ENCODE results near the gene TRIM33. TPM values are rescaled to one million over a fixed set of nuclear protein-coding genes. Genes with fewer than 3 reads are reported as not detected.

Gene TRIM33
- total and polyA plus RNA-seq, 2 experiments from 2014 or later: 50.3 to 51.1 TPM

GRCh38 chr1:114353262-114353661 lies 157.7 kb downstream of the TRIM33 start (continued):
- TF ChIP-seq, protein P1, sequence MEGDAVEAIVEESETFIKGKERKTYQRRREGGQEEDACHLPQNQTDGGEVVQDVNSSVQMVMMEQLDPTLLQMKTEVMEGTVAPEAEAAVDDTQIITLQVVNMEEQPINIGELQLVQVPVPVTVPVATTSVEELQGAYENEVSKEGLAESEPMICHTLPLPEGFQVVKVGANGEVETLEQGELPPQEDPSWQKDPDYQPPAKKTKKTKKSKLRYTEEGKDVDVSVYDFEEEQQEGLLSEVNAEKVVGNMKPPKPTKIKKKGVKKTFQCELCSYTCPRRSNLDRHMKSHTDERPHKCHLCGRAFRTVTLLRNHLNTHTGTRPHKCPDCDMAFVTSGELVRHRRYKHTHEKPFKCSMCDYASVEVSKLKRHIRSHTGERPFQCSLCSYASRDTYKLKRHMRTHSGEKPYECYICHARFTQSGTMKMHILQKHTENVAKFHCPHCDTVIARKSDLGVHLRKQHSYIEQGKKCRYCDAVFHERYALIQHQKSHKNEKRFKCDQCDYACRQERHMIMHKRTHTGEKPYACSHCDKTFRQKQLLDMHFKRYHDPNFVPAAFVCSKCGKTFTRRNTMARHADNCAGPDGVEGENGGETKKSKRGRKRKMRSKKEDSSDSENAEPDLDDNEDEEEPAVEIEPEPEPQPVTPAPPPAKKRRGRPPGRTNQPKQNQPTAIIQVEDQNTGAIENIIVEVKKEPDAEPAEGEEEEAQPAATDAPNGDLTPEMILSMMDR (conservative IDR thresholded peaks at IDR 0.05; ENCODE audit: low read depth in 2 of 2): no peak
- TF ChIP-seq ZNF114 (CRISPR knock-in tag; IDR thresholded peaks at IDR 0.05) (no peak), REST (IDR thresholded peaks at IDR 0.05; ENCODE audit: unreplicated experiment) (no peak), STAT1 (IDR thresholded peaks at IDR 0.05; ENCODE audit: unreplicated experiment) (no peak)

DNA sequence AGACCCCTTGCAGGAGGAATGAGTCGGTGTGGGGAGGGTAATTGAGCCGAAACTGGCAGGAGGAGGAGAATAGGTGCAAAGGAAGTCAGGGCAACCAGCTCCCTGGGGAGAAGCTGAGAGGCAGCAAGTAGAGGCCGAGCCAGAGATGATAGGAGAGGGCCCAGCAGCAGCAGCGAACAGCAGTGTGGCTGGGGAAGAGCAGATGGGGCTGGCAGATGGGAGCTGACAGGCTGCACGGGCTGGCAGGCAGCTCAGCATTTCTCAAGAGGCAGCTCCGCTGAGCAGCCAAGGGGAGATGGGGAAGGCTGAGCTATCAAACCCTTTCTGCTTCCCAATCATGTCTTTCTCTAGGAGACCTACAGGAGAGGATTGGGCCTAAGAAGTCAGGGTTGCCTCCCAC lies 158.2 kb downstream of the TRIM33 start:
- no peaks in the 10 kb centered on the region for H3F3A ChIP-seq (replicated peaks; ENCODE audit: low read depth)
- H3K4me3 Mint-ChIP-seq: no peak overlapping the region
- H3K27me3 ChIP-seq (ENCODE audit: insufficient read depth): no peaks in the 10 kb centered on the region
- no peak for TF ChIP-seq EZH2 (IDR thresholded peaks at IDR 0.05; ENCODE audit: low read depth, unreplicated experiment)
- no peak for TF ChIP-seq REST (IDR thresholded peaks at IDR 0.05; ENCODE audit: unreplicated experiment)
- TF ChIP-seq STAT1 (IDR thresholded peaks at IDR 0.05; ENCODE audit: unreplicated experiment): no peak
- no peak overlapping the region for H3K4me2 ChIP-seq
- H3K27ac ChIP-seq (ENCODE audit: low read depth): no peak overlapping the region
- no peak overlapping the region for H3K27ac Mint-ChIP-seq
- H3K36me3 Mint-ChIP-seq (ENCODE audit: low read depth): no peaks in the 10 kb centered on the region; the same call in 2 of the 3 replicates
- H3K9me2 ChIP-seq (ENCODE audit: insufficient read depth): 0 out of 2 replicates have a peak, but pooled peaks cover 8% of the 10 kb centered on the region
- DNase-seq (ENCODE audit: low spot score) (peak; percentile 12), ATAC-seq (peak; percentile 76)
- no peaks in the 10 kb centered on the region for H3K36me3 ChIP-seq (ENCODE audit: insufficient read depth)
- no peaks in the 10 kb centered on the region for H3K79me2 ChIP-seq (replicated peaks; ENCODE audit: insufficient read depth)
- H3K27me3 Mint-ChIP-seq (ENCODE audit: insufficient read depth, low read depth, poor library complexity): peaks cover 6% of the 10 kb centered on the region
- H3K4me1 ChIP-seq (ENCODE audit: insufficient read depth): no peaks in the 10 kb centered on the region
- H3K4me1 Mint-ChIP-seq: peaks cover 15% of the 10 kb centered on the region
- no peaks in the 10 kb centered on the region for H4K20me1 ChIP-seq (replicated peaks; ENCODE audit: insufficient read depth)
- H2AFZ ChIP-seq: peak overlapping the region; percentile 44; the same call in 1 of the 2 replicates
- no peaks in the 10 kb centered on the region for H3K9me3 Mint-ChIP-seq
- H3K4me3 ChIP-seq: no peak overlapping the region

Data from GM23338 (cell line).